Activated naive CD4-positive, alpha-beta T cell treated with anti-CD3 and anti-CD28 coated beads, Interleukin-2, amount 50 U/mL, for 24 hours (primary cell): ENCODE data around the gene TAS2R5.
"Not testable (repeated sequence)": the region's sequence is repeated elsewhere in the genome, so short reads cannot be mapped to it uniquely, and the experiment has no call there.

Source experiments
- H3K27ac Mint-ChIP-seq: one replicate; pipeline ENCODE4 v1.8.0; 2021; ENCODE audit warnings: mild to moderate bottlenecking, mixed read lengths
- H3K27me3 Mint-ChIP-seq: one replicate; pipeline ENCODE4 v1.8.0; 2021; ENCODE audit warnings: mixed read lengths
- H3K36me3 Mint-ChIP-seq: one replicate; pipeline ENCODE4 v1.8.0; 2021; ENCODE audit warnings: mixed read lengths
- H3K4me1 Mint-ChIP-seq: one replicate; pipeline ENCODE4 v1.8.0; 2021; ENCODE audit warnings: mixed read lengths
- H3K4me3 Mint-ChIP-seq: one replicate; pipeline ENCODE4 v1.8.0; 2021; ENCODE audit warnings: mild to moderate bottlenecking, mixed read lengths
- H3K9me3 Mint-ChIP-seq: one replicate; pipeline ENCODE4 v1.8.0; 2021; ENCODE audit warnings: mixed read lengths

Gene TAS2R5, protein sequence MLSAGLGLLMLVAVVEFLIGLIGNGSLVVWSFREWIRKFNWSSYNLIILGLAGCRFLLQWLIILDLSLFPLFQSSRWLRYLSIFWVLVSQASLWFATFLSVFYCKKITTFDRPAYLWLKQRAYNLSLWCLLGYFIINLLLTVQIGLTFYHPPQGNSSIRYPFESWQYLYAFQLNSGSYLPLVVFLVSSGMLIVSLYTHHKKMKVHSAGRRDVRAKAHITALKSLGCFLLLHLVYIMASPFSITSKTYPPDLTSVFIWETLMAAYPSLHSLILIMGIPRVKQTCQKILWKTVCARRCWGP

GRCh38 chr7:141789917-141790316 lies at the start of gene TAS2R5:
TSS of gene TAS2R5 (plus strand) at chr7:141790217. CDS start at chr7:141790362, 145 bp downstream.
- H3K27ac Mint-ChIP-seq, result no peak within 1 kb of the TSS
- no peaks in the 10 kb centered on the region for H3K27me3 Mint-ChIP-seq
- H3K9me3 Mint-ChIP-seq, result no peaks in the 10 kb centered on the region
- no peak within 1 kb of the TSS for H3K4me3 Mint-ChIP-seq
- H3K4me1 Mint-ChIP-seq, result peaks cover 3% of the 10 kb centered on the region
- peaks cover 8% of the 10 kb centered on the region for H3K36me3 Mint-ChIP-seq

DNA sequence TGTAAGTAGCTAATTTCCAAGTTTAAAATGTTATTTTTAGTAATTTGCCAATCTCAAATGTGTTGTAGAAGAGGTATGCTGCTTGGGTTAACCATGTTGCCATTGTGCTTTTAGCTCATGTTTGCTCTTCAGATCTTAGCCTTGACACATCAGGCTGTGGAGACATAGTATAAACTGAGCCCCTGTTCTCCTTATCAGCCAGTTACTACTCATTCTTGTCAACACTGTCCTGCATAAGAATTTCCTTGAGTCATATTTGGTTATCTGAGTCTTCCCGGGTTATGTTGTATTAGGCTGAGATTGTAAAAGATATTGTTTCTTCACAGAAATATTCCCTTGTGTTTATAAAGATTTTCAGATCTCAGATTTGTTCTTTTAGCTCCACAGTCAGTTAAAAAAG lies 47.8 kb upstream of the TAS2R5 start:
- H3K4me3 Mint-ChIP-seq, result no peak overlapping the region
- peaks cover 41% of the 10 kb centered on the region for H3K36me3 Mint-ChIP-seq
- peaks cover 63% of the 10 kb centered on the region for H3K4me1 Mint-ChIP-seq
- H3K27ac Mint-ChIP-seq, result no peak overlapping the region
- H3K9me3 Mint-ChIP-seq, result no peaks in the 10 kb centered on the region
- H3K27me3 Mint-ChIP-seq, result no peaks in the 10 kb centered on the region

DNA sequence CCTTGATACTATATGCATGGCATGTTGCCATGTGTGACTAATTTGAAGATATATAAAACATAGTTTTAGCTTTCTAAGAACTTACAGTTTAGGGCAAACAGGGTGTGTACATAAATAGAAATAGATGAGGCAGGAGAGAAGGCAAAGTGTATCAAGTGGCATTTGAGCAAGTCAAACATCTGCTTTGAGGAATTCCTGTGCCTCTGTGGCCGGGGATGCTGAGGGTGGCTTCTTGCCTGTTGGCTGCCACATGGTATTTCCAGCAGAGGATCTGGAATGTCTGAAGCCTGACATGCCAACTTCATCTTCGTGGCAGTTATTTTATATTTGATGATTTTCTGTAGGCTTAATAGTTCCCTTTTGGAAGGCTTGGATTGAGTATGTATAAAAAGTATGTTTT lies 45.9 kb upstream of the TAS2R5 start:
- no peaks in the 10 kb centered on the region for H3K27me3 Mint-ChIP-seq
- H3K4me3 Mint-ChIP-seq, result no peak overlapping the region
- H3K27ac Mint-ChIP-seq, result peak overlapping the region; percentile 20
- H3K9me3 Mint-ChIP-seq, result no peaks in the 10 kb centered on the region
- peaks cover 37% of the 10 kb centered on the region for H3K36me3 Mint-ChIP-seq
- H3K4me1 Mint-ChIP-seq, result peaks cover 47% of the 10 kb centered on the region

- Mint-ChIP-seq H3K4me3 (no peak overlapping the region), H3K9me3 (peaks cover 9% of the 10 kb centered on the region), H3K27me3 (no peaks in the 10 kb centered on the region), H3K4me1 (peaks cover 11% of the 10 kb centered on the region), H3K36me3 (peaks cover 52% of the 10 kb centered on the region), H3K27ac (no peak overlapping the region)
These were observed 41.6 kb upstream of the TAS2R5 start for GRCh38 chr7:141748396-141748795.

GRCh38 chr7:141751904-141752303 lies 38.1 kb upstream of the TAS2R5 start:
- not testable (repeated sequence) for H3K27me3 Mint-ChIP-seq, H3K4me3 Mint-ChIP-seq, H3K9me3 Mint-ChIP-seq
- Mint-ChIP-seq H3K27ac (peak overlapping the region; percentile 8), H3K36me3 (peaks cover 64% of the 10 kb centered on the region), H3K4me1 (peaks cover 17% of the 10 kb centered on the region)

GRCh38 chr7:141752634-141753033 lies 37.4 kb upstream of the TAS2R5 start:
- Mint-ChIP-seq H3K36me3 (peaks cover 67% of the 10 kb centered on the region), H3K9me3 (peaks cover 9% of the 10 kb centered on the region), H3K27ac (no peak overlapping the region), H3K27me3 (no peaks in the 10 kb centered on the region), H3K4me1 (peaks cover 17% of the 10 kb centered on the region), H3K4me3 (no peak overlapping the region)

- Mint-ChIP-seq H3K36me3 (peaks cover 72% of the 10 kb centered on the region), H3K27ac (no peak overlapping the region), H3K4me1 (peaks cover 17% of the 10 kb centered on the region), H3K9me3 (peaks cover 7% of the 10 kb centered on the region), H3K4me3 (no peak overlapping the region), H3K27me3 (no peaks in the 10 kb centered on the region)
These were observed 35.1 kb upstream of the TAS2R5 start for GRCh38 chr7:141754939-141755338.

- Mint-ChIP-seq H3K27me3 (no peaks in the 10 kb centered on the region), H3K4me1 (peaks cover 12% of the 10 kb centered on the region), H3K4me3 (no peak within 1 kb of the TSS), H3K9me3 (no peaks in the 10 kb centered on the region), H3K27ac (no peak within 1 kb of the TSS), H3K36me3 (peaks cover 39% of the 10 kb centered on the region)
These were observed 26.2 kb upstream of the TAS2R5 start, which contains the start of gene TAS2R3 for GRCh38 chr7:141763797-141764196. TSS of gene TAS2R3 (plus strand) at chr7:141764097. CDS start at chr7:141764159, 62 bp downstream.

GRCh38 chr7:141770083-141770583 lies 19.9 kb upstream of the TAS2R5 start:
- peaks cover 28% of the 10 kb centered on the region for H3K36me3 Mint-ChIP-seq
- H3K4me3 Mint-ChIP-seq, result not testable (repeated sequence)

DNA sequence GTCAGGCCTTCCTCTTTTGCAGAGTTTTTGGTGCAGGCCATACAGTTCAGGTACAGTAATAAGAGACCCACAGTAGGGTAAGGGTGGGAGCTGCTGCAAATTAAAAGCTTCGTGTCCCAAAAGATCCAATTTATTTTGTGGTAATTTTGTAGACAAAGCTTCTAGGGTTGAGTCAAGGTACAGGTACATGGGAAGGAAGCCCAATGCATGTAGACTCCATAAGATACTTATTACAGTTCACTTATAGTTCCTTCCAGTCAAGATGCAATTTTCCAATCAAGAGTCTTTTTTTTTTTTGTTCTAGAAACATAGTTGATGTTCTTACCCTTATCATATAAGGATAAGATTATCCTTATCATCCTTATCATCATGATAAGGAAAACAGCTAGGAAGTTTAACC lies 13.6 kb upstream of the TAS2R5 start, which contains the start of gene TAS2R4:
Gene TAS2R4 (plus strand): TSS at position 301 of the 400 bp plus-strand sequence. CDS start 1,815 bp downstream, outside the sequence.
- no peaks in the 10 kb centered on the region for H3K9me3 Mint-ChIP-seq
- H3K36me3 Mint-ChIP-seq, result peaks cover 29% of the 10 kb centered on the region
- H3K27ac Mint-ChIP-seq, result no peak within 1 kb of the TSS

More at GRCh38 chr7:141770083-141770583, 19.9 kb upstream of the TAS2R5 start:
- peaks cover 15% of the 10 kb centered on the region for H3K4me1 Mint-ChIP-seq
- H3K27me3 Mint-ChIP-seq, H3K9me3 Mint-ChIP-seq, H3K27ac Mint-ChIP-seq: not testable (repeated sequence)

GRCh38 chr7:141785706-141786552 lies 4.1 kb upstream of the TAS2R5 start:
- Mint-ChIP-seq H3K27me3 (no peaks in the 10 kb centered on the region), H3K27ac (no peak overlapping the region), H3K9me3 (no peaks in the 10 kb centered on the region), H3K4me3 (no peak overlapping the region), H3K36me3 (peaks cover under 1% of the 10 kb centered on the region), H3K4me1 (peaks cover 3% of the 10 kb centered on the region)

More for the DNA sequence above, 13.6 kb upstream of the TAS2R5 start, which contains the start of gene TAS2R4:
- Mint-ChIP-seq H3K4me3 (no peak within 1 kb of the TSS), H3K27me3 (no peaks in the 10 kb centered on the region), H3K4me1 (peaks cover 9% of the 10 kb centered on the region)

DNA sequence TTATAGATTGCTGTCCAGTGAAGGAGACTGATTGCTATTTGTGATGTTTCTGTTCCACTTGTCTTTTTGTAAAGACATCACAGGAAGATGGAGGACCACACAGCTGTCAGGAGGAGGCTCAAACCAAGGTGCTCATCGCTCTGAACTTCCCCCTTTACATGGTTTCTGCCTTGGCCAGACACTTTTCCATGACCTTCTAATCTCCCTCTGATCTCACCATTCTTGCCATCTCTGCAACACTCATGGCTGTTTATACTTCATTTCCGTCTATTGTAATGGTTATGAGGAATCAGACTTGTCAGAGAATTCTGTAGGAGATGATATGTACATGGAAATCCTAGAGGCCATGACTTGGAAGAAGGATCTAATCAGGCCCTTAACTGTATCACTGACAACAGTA lies 1.7 kb upstream of the TAS2R5 start:
- H3K4me1 Mint-ChIP-seq, result peaks cover 3% of the 10 kb centered on the region
- H3K27me3 Mint-ChIP-seq, result no peaks in the 10 kb centered on the region
- no peaks in the 10 kb centered on the region for H3K9me3 Mint-ChIP-seq
- H3K4me3 Mint-ChIP-seq, result no peak overlapping the region
- H3K27ac Mint-ChIP-seq, result no peak overlapping the region
- H3K36me3 Mint-ChIP-seq, result peaks cover 6% of the 10 kb centered on the region

DNA sequence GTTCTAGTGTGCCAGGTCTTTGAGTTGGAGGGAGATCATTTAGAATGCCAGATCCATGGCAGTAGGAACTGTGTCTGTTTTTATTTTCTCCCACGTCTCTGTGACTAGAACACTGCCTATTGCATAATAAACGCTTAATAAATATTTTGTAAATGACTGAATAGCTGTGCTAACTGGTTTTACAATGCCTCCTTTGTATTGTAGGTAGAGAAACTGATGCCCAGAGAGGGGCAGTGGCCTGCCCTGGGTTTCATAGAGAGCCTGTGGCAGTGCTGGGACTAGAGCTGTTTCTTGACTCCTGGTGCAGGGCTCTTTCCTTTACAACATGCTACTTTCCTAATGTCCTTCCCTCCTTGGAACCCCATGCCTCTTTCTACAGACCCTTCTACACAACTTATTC lies 2.5 kb downstream of the TAS2R5 start:
- Mint-ChIP-seq H3K4me3 (no peak overlapping the region), H3K36me3 (peaks cover 14% of the 10 kb centered on the region), H3K9me3 (no peaks in the 10 kb centered on the region), H3K4me1 (no peaks in the 10 kb centered on the region), H3K27ac (no peak overlapping the region), H3K27me3 (no peaks in the 10 kb centered on the region)

- Mint-ChIP-seq H3K9me3 (peaks cover 42% of the 10 kb centered on the region), H3K4me3 (no peak overlapping the region), H3K27ac (no peak overlapping the region), H3K4me1 (no peaks in the 10 kb centered on the region), H3K36me3 (peaks cover 43% of the 10 kb centered on the region), H3K27me3 (no peaks in the 10 kb centered on the region)
These were observed 30.1 kb downstream of the TAS2R5 start for GRCh38 chr7:141820067-141820466.

DNA sequence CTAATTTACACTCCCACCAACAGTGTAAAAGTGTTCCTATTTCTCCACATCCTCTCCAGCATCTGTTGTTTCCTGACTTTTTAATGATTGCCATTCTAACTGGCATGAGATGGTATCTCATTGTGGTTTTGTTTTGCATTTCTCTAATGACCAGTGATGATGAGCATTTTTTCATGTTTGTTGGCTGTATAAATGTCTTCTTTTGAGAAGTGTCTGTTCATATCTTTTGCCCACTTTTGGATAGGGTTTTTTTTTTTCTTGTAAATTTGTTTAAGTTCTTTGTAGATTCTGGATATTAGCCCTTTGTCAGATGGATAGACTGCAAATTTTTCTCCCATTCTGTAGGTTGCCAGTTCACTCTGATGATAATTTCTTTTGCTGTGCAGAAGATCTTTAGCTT lies 32.4 kb downstream of the TAS2R5 start:
- H3K27me3 Mint-ChIP-seq, H3K4me3 Mint-ChIP-seq, H3K27ac Mint-ChIP-seq, H3K4me1 Mint-ChIP-seq: not testable (repeated sequence)
- peaks cover 47% of the 10 kb centered on the region for H3K36me3 Mint-ChIP-seq
- peaks cover 42% of the 10 kb centered on the region for H3K9me3 Mint-ChIP-seq

GRCh38 chr7:141837683-141838082 lies 47.7 kb downstream of the TAS2R5 start:
- H3K4me1 Mint-ChIP-seq, result no peaks in the 10 kb centered on the region
- no peak overlapping the region for H3K27ac Mint-ChIP-seq
- H3K27me3 Mint-ChIP-seq, result no peaks in the 10 kb centered on the region
- H3K36me3 Mint-ChIP-seq, result peaks cover 1% of the 10 kb centered on the region
- H3K4me3 Mint-ChIP-seq, result no peak overlapping the region
- H3K9me3 Mint-ChIP-seq, result no peaks in the 10 kb centered on the region
